H9 (cell line): ENCODE data around the gene FASTK. TPM values are rescaled to one million over a fixed set of nuclear protein-coding genes. Genes with fewer than 3 reads are reported as not detected.

Source experiments
- DNase-seq: peaks from one replicate; pipeline ENCODE4 v3.0.0-alpha.2; 2017
- H2AFZ ChIP-seq: one replicate; pipeline ENCODE4 v1.6.1; 2013; ENCODE audit warnings: mild to moderate bottlenecking, low read length, control low read depth, moderate library complexity
- H2AK5ac ChIP-seq: 2 replicates; pipeline ENCODE4 v1.6.1; 2013; ENCODE audit warnings: low read length, control low read depth, mixed read lengths; ENCODE audit not compliant: insufficient read length
- H2BK120ac ChIP-seq: one replicate; pipeline ENCODE4 v1.6.1; 2013; ENCODE audit warnings: low read depth, mild to moderate bottlenecking, low read length, control low read depth, inconsistent platforms; ENCODE audit not compliant: poor library complexity, severe bottlenecking
- H2BK12ac ChIP-seq: 2 replicates; pipeline ENCODE4 v1.6.1; 2013; ENCODE audit warnings: low read length, control low read depth, mixed read lengths, low read depth; ENCODE audit not compliant: insufficient read length
- H2BK15ac ChIP-seq: 2 replicates; pipeline ENCODE4 v1.6.1; 2013; ENCODE audit warnings: low read depth, low read length, control low read depth
- H2BK20ac ChIP-seq: one replicate; pipeline ENCODE4 v1.6.1; 2013; ENCODE audit warnings: low read depth, mild to moderate bottlenecking, low read length, control low read depth, inconsistent platforms; ENCODE audit not compliant: poor library complexity, severe bottlenecking
- H2BK5ac ChIP-seq: 2 replicates; pipeline ENCODE4 v1.6.1; 2013; ENCODE audit warnings: low read length, control low read depth, mixed read lengths; ENCODE audit not compliant: insufficient read length
- H3K14ac ChIP-seq: 2 replicates; pipeline ENCODE4 v1.6.1; 2013; ENCODE audit warnings: low read length, control low read depth; ENCODE audit not compliant: insufficient read depth
- H3K18ac ChIP-seq: 2 replicates; pipeline ENCODE4 v1.6.1; 2013; ENCODE audit warnings: low read depth, mild to moderate bottlenecking, mixed read lengths, low read length, control low read depth; ENCODE audit not compliant: insufficient read length
- H3K23ac ChIP-seq: 2 replicates; pipeline ENCODE4 v1.6.1; 2013; ENCODE audit warnings: low read length, control low read depth, mixed read lengths, low read depth; ENCODE audit not compliant: insufficient read length
- H3K23me2 ChIP-seq: 2 replicates; pipeline ENCODE4 v1.6.1; 2013; ENCODE audit warnings: low read depth, mild to moderate bottlenecking, mixed read lengths, low read length, control low read depth; ENCODE audit not compliant: insufficient read length, poor library complexity, severe bottlenecking
- H3K27ac ChIP-seq: 2 replicates; pipeline ENCODE4 v1.5.1; 2013; ENCODE audit warnings: low read length, control low read depth, mixed read lengths, low read depth; ENCODE audit not compliant: insufficient read length
- H3K27me3 ChIP-seq: 2 replicates; pipeline ENCODE4 v1.6.1; 2013; ENCODE audit warnings: low read length, control low read depth, inconsistent platforms; ENCODE audit not compliant: insufficient read depth
- H3K4ac ChIP-seq: 2 replicates; pipeline ENCODE4 v1.6.1; 2013; ENCODE audit warnings: low read depth, mild to moderate bottlenecking, control low read depth, inconsistent platforms, low read length, moderate library complexity
- H3K4me1 ChIP-seq: 2 replicates; pipeline ENCODE4 v1.6.1; 2013; ENCODE audit warnings: low read length, control low read depth, inconsistent platforms; ENCODE audit not compliant: insufficient read depth
- H3K4me2 ChIP-seq: 2 replicates; pipeline ENCODE4 v1.6.1; 2013; ENCODE audit warnings: low read length, control low read depth, mixed read lengths; ENCODE audit not compliant: insufficient read length, insufficient read depth
- H3K56ac ChIP-seq: 2 replicates; pipeline ENCODE4 v1.6.1; 2013; ENCODE audit warnings: low read depth, mild to moderate bottlenecking, mixed read lengths, low read length, control low read depth; ENCODE audit not compliant: insufficient read length
- H3K79me1 ChIP-seq: 2 replicates; pipeline ENCODE4 v1.6.1; 2013; ENCODE audit warnings: low read depth, mild to moderate bottlenecking, moderate library complexity, low read length, control low read depth, inconsistent platforms; ENCODE audit not compliant: insufficient read depth, poor library complexity, severe bottlenecking
- H3K79me2 ChIP-seq: 2 replicates; pipeline ENCODE4 v1.6.1; 2013; ENCODE audit warnings: low read length, control low read depth, inconsistent platforms; ENCODE audit not compliant: insufficient read depth
- H3K9ac ChIP-seq: 2 replicates; pipeline ENCODE4 v1.6.1; 2013; ENCODE audit warnings: low read length, control low read depth, mixed read lengths; ENCODE audit not compliant: insufficient read length; ENCODE audit errors: extremely low read depth
- H3K9me3 ChIP-seq: one replicate; pipeline ENCODE4 v1.6.1; 2013; ENCODE audit warnings: low read depth, low read length, inconsistent platforms; ENCODE audit not compliant: control insufficient read depth
- H3T11ph ChIP-seq: one replicate; pipeline ENCODE4 v1.6.1; 2013; ENCODE audit warnings: mild to moderate bottlenecking, low read length, control low read depth, inconsistent platforms
- H4K20me1 ChIP-seq: one replicate; pipeline ENCODE4 v1.6.1; 2013; ENCODE audit not compliant: control insufficient read depth, insufficient read length, insufficient read depth
- H4K5ac ChIP-seq: 2 replicates; pipeline ENCODE4 v1.6.1; 2013; ENCODE audit warnings: low read depth, mild to moderate bottlenecking, mixed read lengths, low read length, control low read depth; ENCODE audit not compliant: insufficient read length
- H4K8ac ChIP-seq: replicated peaks from 2 replicates; pipeline ENCODE4 v1.6.1; 2013; ENCODE audit warnings: low read length, control low read depth, mixed read lengths, low read depth; ENCODE audit not compliant: insufficient read length
- H4K91ac ChIP-seq: 2 replicates; pipeline ENCODE4 v1.6.1; 2013; ENCODE audit warnings: low read depth, mild to moderate bottlenecking, moderate library complexity, mixed read lengths, low read length, control low read depth; ENCODE audit not compliant: insufficient read length
- H3K27ac Mint-ChIP-seq, 3 experiments: 2 replicates in 2 of 3; 3 replicates in 1 of 3; pipeline ENCODE4 v1.8.0; 2020 to 2021; ENCODE audit warnings: mixed read lengths in 3 of 3, mild to moderate bottlenecking in 1 of 3, moderate library complexity in 1 of 3
- H3K27me3 Mint-ChIP-seq: 2 replicates; pipeline ENCODE4 v1.8.0; 2021; ENCODE audit warnings: low read depth, mild to moderate bottlenecking, moderate library complexity, mixed read lengths
- H3K36me3 Mint-ChIP-seq, 3 experiments: 2 replicates in 2 of 3; 3 replicates in 1 of 3; pipeline ENCODE4 v1.8.0; 2020 to 2021; ENCODE audit warnings: low read depth in 3 of 3, mixed read lengths in 3 of 3; ENCODE audit not compliant: insufficient read depth in 1 of 3
- H3K4me1 Mint-ChIP-seq, 2 experiments: 2 replicates each; pipeline ENCODE4 v1.8.0; 2020; ENCODE audit warnings: mixed read lengths in 2 of 2
- H3K4me3 Mint-ChIP-seq, 2 experiments: 2 replicates in 1 of 2; 3 replicates in 1 of 2; pipeline ENCODE4 v1.8.0; 2020 to 2021; ENCODE audit warnings: mild to moderate bottlenecking in 2 of 2, mixed read lengths in 2 of 2, moderate library complexity in 1 of 2
- H3K9me3 Mint-ChIP-seq, 2 experiments: 2 replicates in 1 of 2; 3 replicates in 1 of 2; pipeline ENCODE4 v1.8.0; 2020; ENCODE audit warnings: mild to moderate bottlenecking in 2 of 2, mixed read lengths in 2 of 2, moderate library complexity in 1 of 2
- WGBS: extraction: QIAGEN DNeasy Blood & Tissue Kit; methylation state at CpG from one replicate; pipeline ENCODE4 v1.1.7; 2013; ENCODE audit warnings: missing lambda C conversion rate, low lambda C conversion rate, mixed read lengths; ENCODE audit not compliant: insufficient read length; ENCODE audit errors: extremely low coverage; 5-methylcytosine and 5-hydroxymethylcytosine counted together
- total RNA-seq: library from RNA; stranded (reverse); gene quantifications from 2 replicates; pipeline ENCODE4 v1.2.1, GENCODE V29; 2021
- TF ChIP-seq, protein P1 (sequence below): fragments of 200-600 bp; sonication (generic); conservative IDR thresholded peaks from 3 replicates; pipeline ENCODE4 v1.8.0; 2021; ENCODE audit warnings: antibody characterized with exemption, mild to moderate bottlenecking

The FASTK gene
- total RNA-seq, 1 experiment from 2014 or later: 57.8 TPM

DNA sequence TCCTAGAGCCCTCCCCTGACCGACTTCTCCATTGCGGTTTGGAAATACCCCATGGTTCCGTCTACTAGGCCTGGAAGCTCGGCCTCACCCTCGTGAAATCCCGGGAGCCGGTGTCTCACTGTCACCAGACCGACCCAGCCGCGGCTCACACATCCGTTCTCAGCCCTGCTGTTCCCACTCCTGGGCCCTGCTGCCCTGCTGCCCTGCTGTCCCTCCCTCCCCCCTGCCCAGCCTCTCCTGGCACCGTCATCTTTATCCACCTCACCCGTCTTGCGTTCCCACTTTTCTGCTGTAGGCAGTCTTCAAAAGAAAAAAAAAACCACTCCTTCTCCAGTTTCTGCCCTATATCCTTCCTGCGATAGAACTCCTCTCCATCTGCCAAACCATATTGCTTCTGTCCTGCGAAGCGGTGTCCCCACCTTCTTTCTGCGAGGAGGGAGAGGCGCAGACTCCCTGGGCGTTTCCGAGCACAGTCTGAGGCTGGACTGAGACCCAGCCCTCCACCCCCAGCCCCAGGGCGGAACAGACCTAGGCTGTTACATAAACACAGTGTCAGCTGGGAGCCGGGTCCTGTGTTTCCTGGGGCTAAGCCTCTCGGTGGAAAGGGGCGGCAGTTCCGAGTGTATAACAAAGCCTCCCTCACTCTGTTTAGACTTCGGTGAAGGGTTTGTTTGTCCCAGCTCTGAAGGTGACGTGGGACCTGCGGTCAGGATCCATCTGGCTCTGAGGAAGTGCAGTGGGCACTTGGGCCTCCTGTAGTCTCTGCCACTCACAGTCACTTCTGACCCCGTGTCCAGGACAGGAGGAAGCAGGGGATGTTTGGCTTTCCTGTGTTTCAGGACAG lies 8.5 kb upstream of the FASTK start:
- peak overlapping the region; percentile 47 for H3K4me2 ChIP-seq
- no peak overlapping the region for H3K23ac ChIP-seq

More for the DNA sequence above, 8.5 kb upstream of the FASTK start:
- no peak overlapping the region for H3K27ac ChIP-seq
- no peak overlapping the region for H3K18ac ChIP-seq
- TF ChIP-seq, protein P1, sequence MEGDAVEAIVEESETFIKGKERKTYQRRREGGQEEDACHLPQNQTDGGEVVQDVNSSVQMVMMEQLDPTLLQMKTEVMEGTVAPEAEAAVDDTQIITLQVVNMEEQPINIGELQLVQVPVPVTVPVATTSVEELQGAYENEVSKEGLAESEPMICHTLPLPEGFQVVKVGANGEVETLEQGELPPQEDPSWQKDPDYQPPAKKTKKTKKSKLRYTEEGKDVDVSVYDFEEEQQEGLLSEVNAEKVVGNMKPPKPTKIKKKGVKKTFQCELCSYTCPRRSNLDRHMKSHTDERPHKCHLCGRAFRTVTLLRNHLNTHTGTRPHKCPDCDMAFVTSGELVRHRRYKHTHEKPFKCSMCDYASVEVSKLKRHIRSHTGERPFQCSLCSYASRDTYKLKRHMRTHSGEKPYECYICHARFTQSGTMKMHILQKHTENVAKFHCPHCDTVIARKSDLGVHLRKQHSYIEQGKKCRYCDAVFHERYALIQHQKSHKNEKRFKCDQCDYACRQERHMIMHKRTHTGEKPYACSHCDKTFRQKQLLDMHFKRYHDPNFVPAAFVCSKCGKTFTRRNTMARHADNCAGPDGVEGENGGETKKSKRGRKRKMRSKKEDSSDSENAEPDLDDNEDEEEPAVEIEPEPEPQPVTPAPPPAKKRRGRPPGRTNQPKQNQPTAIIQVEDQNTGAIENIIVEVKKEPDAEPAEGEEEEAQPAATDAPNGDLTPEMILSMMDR: no peak
- H4K20me1 ChIP-seq: no peaks in the 10 kb centered on the region
- H2BK20ac ChIP-seq: no peak overlapping the region
- H2AFZ ChIP-seq: no peak overlapping the region
- H2AK5ac ChIP-seq: no peak overlapping the region
- H3K79me2 ChIP-seq: peaks cover 19% of the 10 kb centered on the region
- peaks cover 2% of the 10 kb centered on the region; the same call in 1 of the 2 replicates for H3K4me1 ChIP-seq
- H4K91ac ChIP-seq: no peak overlapping the region
- H2BK120ac ChIP-seq: no peak overlapping the region
- H3K56ac ChIP-seq: no peak overlapping the region
- peaks cover 12% of the 10 kb centered on the region for H3K27me3 Mint-ChIP-seq
- H2BK12ac ChIP-seq: no peak overlapping the region
- H3K4me1 Mint-ChIP-seq: peaks cover 43 to 44% of the 10 kb centered on the region in 2 experiments
- H3K14ac ChIP-seq: no peak overlapping the region
- no peak overlapping the region for H3K4ac ChIP-seq
- H2BK5ac ChIP-seq: no peak overlapping the region
- H3K27ac Mint-ChIP-seq: peak overlapping the region in 1 of 3 experiments; percentile 34; a peak in 1 of 7 replicates
- peaks cover 13% of the 10 kb centered on the region for H3K23me2 ChIP-seq
- peaks cover 4% of the 10 kb centered on the region for H3K79me1 ChIP-seq
- H3K9me3 Mint-ChIP-seq: no peaks in the 10 kb centered on the region; a peak in 1 of 5 replicates
- H4K5ac ChIP-seq: no peak overlapping the region
- no peak overlapping the region for H3K9ac ChIP-seq
- no peak overlapping the region for H3T11ph ChIP-seq
- peaks cover 0 to 18% (median 3%) of the 10 kb centered on the region in 3 experiments; a peak in 5 of 7 replicates for H3K36me3 Mint-ChIP-seq
- no peaks in the 10 kb centered on the region for H3K9me3 ChIP-seq
- peak overlapping the region; percentile 53 to 93 for H3K4me3 Mint-ChIP-seq
- H3K27me3 ChIP-seq: no peaks in the 10 kb centered on the region; the same call in 1 of the 2 replicates
- H4K8ac ChIP-seq: no peak overlapping the region
- no peak for DNase-seq
- WGBS: no CpG with 5 or more reads among the region's 30 CpGs
- no peak overlapping the region for H2BK15ac ChIP-seq
